PC-3 (cell line): ENCODE results near the gene ZNF541. TPM values are rescaled to one million over a fixed set of nuclear protein-coding genes. Genes with fewer than 3 reads are reported as not detected.

Source experiments
- ATAC-seq: fragments of 200-7000 bp; cut with Tn5 transposase; 2 replicates; pipeline ENCODE4 v1.9.1; 2020; ENCODE audit warnings: mild to moderate bottlenecking, moderate library complexity
- BruUV-seq: library from RNA; stranded (reverse); fragments of 400-500 nt; replicated peaks from 2 replicates; lab custom pipeline; 2021; lab: Mats Ljungman, UMichigan
- CTCF ChIA-PET: fragments of 300-600 bp; sonication (Branson Sonifier 250); formaldehyde crosslinking; loops from one replicate; lab custom pipeline; 2022; ENCODE audit warnings: antibody characterized with exemption; lab: Charles Lee
- POLR2A ChIA-PET: fragments of 300-600 bp; sonication (Branson Sonifier 250); formaldehyde crosslinking; loops from one replicate; lab custom pipeline; 2022; ENCODE audit warnings: antibody characterized with exemption; ENCODE audit not compliant: unreplicated experiment; lab: Charles Lee
- DNase-seq: peaks from one replicate; pipeline ENCODE4 v3.0.0-alpha.2; 2015
- H2AFZ ChIP-seq: fragments of 300-600 bp; sonication (generic); 2 replicates; pipeline ENCODE4 v1.6.0; 2016; ENCODE audit warnings: antibody characterized with exemption, low read length
- H3F3A ChIP-seq: fragments of 300-600 bp; sonication (generic); one replicate; pipeline ENCODE4 v1.6.0; 2017; ENCODE audit warnings: antibody characterized with exemption, low read length, control low read depth, mild to moderate bottlenecking; ENCODE audit not compliant: unreplicated experiment
- H3K27ac ChIP-seq: fragments of 300-600 bp; sonication (generic); 2 replicates; pipeline ENCODE4 v1.5.1; 2016; ENCODE audit warnings: mild to moderate bottlenecking, low read length
- H3K27me3 ChIP-seq: fragments of 300-600 bp; sonication (generic); 2 replicates; pipeline ENCODE4 v1.6.1; 2016; ENCODE audit warnings: low read length, mixed read lengths
- H3K36me3 ChIP-seq: fragments of 300-600 bp; sonication (generic); 2 replicates; pipeline ENCODE4 v1.6.1; 2016; ENCODE audit warnings: low read depth, mixed run types, low read length, mixed read lengths
- H3K4me1 ChIP-seq: fragments of 300-600 bp; sonication (generic); 2 replicates; pipeline ENCODE4 v1.5.1; 2016; ENCODE audit warnings: low read length; ENCODE audit not compliant: insufficient read depth
- H3K4me2 ChIP-seq: fragments of 300-600 bp; sonication (generic); 2 replicates; pipeline ENCODE4 v1.6.0; 2016; ENCODE audit warnings: low read length
- H3K4me3 ChIP-seq: fragments of 300-600 bp; sonication (generic); 2 replicates; pipeline ENCODE4 v1.5.1; 2016; ENCODE audit warnings: mild to moderate bottlenecking, low read length, mixed read lengths
- H3K79me2 ChIP-seq: fragments of 300-600 bp; sonication (generic); 2 replicates; pipeline ENCODE4 v1.6.1; 2017; ENCODE audit warnings: low read length, mixed read lengths
- H3K9ac ChIP-seq: fragments of 300-600 bp; sonication (generic); 2 replicates; pipeline ENCODE4 v1.6.0; 2016; ENCODE audit warnings: mild to moderate bottlenecking, low read length
- H3K9me2 ChIP-seq: fragments of 300-600 bp; sonication (generic); replicated peaks from 2 replicates; pipeline ENCODE4 v1.6.1; 2016; ENCODE audit warnings: mixed run types, low read length, mixed read lengths
- H3K9me3 ChIP-seq: fragments of 300-600 bp; sonication (generic); 2 replicates; pipeline ENCODE4 v1.6.1; 2016; ENCODE audit warnings: low read length, mixed read lengths
- H4K20me1 ChIP-seq: fragments of 300-600 bp; sonication (generic); 2 replicates; pipeline ENCODE4 v1.6.1; 2016; ENCODE audit warnings: low read length, mixed read lengths
- CTCF ChIP-seq: fragments of 300-600 bp; sonication (generic); conservative IDR thresholded peaks from 2 replicates; pipeline ENCODE4 v1.5.1; 2017; ENCODE audit warnings: antibody characterized with exemption, low read depth, mild to moderate bottlenecking, low read length
- EZH2 ChIP-seq: fragments of 300-600 bp; sonication (generic); IDR thresholded peaks from one replicate; pipeline ENCODE4 v1.6.1; 2017; ENCODE audit warnings: antibody characterized with exemption, mild to moderate bottlenecking, low read length; ENCODE audit not compliant: unreplicated experiment
- EZH2phosphoT487 ChIP-seq: fragments of 300-600 bp; sonication (generic); IDR thresholded peaks from 2 replicates; pipeline ENCODE4 v1.6.1; 2018; ENCODE audit warnings: mild to moderate bottlenecking, antibody characterized with exemption, low read length, borderline replicate concordance
- intact Hi-C: fragments of 100-400 bp; cut with micrococcal nuclease; formaldehyde crosslinking; loops from 2 replicates; pipeline ENCODE4 v1.9.0; 2023
- total RNA-seq: library from RNA; depleted of rRNA; stranded (reverse); fragments of >200 nt; gene quantifications from 2 replicates; pipeline ENCODE4 v1.2.3, GENCODE V29; 2014

The ZNF541 gene
- total RNA-seq, 1 experiment from 2014 or later = not detected

DNA sequence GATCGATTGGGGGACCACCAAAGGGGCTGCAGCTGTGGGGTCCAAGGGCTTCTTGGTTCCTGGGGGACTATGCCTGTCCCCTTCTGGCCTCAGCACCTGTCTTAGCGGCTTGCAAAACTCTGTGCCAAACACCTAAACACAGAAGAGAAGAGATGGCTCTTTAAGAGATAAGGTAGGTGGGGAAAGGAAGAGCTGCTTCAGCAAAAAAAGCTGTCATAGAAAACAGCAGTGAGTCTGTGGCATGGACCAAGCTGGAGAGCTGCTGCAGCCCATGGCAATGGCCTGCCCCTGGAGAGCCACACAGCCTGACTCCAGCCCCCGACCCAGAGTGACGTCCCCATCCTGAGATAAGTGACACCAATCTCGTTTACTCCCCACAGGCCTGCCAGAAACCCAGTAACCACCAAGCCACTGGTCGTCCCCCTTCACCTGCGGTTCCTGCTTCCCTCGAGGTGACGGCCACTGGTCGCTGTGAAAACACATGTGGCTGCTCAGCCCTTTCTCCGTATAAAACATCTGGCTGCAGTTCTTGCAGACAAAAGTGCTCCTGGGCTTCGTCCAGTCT is 33.1 kb downstream of the ZNF541 start:
- Histone ChIP-seq H3K27ac (no peak overlapping the region), H3K4me2 (no peak overlapping the region), H3K9me3 (no peaks in the 10 kb centered on the region), H3K9me2 (no peaks in the 10 kb centered on the region), H4K20me1 (no peaks in the 10 kb centered on the region), H3K27me3 (no peaks in the 10 kb centered on the region), H3K4me1 (no peaks in the 10 kb centered on the region), H2AFZ (no peak overlapping the region), H3K36me3 (no peaks in the 10 kb centered on the region), H3K79me2 (no peaks in the 10 kb centered on the region), H3F3A (no peaks in the 10 kb centered on the region), H3K4me3 (no peak overlapping the region), H3K9ac (no peak overlapping the region)
- ChIA-PET POLR2A (no interaction called here), CTCF (no interaction called here)
- intact Hi-C loops = loop anchor here (10.0 kb wide), 1 partner anchor 65 kb away; the partner anchor contains the start of gene BICRA
- ATAC-seq (no peak), DNase-seq (no peak)
- no TSS peak for BruUV-seq
- TF ChIP-seq EZH2phosphoT487 = no peak
- no peak for TF ChIP-seq EZH2
- TF ChIP-seq CTCF = no peak

GRCh38 chr19:47538812-47539211 is 34.1 kb downstream of the ZNF541 start:
- ChIA-PET CTCF (no interaction called here), POLR2A (no interaction called here)
- H3K9ac ChIP-seq = no peak overlapping the region
- H3K9me2 ChIP-seq = no peaks in the 10 kb centered on the region
- H3K4me2 ChIP-seq = no peak overlapping the region
- DNase-seq = no peak
- intact Hi-C loops = no loop called here
- no peaks in the 10 kb centered on the region for H3K27me3 ChIP-seq
- no peak for TF ChIP-seq EZH2
- TF ChIP-seq CTCF = no peak
- TF ChIP-seq EZH2phosphoT487 = no peak
- no peaks in the 10 kb centered on the region for H3F3A ChIP-seq
- no TSS peak for BruUV-seq
- no peak for ATAC-seq
- H3K9me3 ChIP-seq = no peaks in the 10 kb centered on the region
- H4K20me1 ChIP-seq = no peaks in the 10 kb centered on the region
- H3K36me3 ChIP-seq = no peaks in the 10 kb centered on the region
- no peaks in the 10 kb centered on the region for H3K79me2 ChIP-seq
- no peak overlapping the region for H3K27ac ChIP-seq
- no peak overlapping the region for H2AFZ ChIP-seq
- no peaks in the 10 kb centered on the region for H3K4me1 ChIP-seq
- no peak overlapping the region for H3K4me3 ChIP-seq

GRCh38 chr19:47537493-47537892 is 35.5 kb downstream of the ZNF541 start:
- Histone ChIP-seq H3K9ac (no peak overlapping the region), H3K4me1 (no peaks in the 10 kb centered on the region), H3K9me3 (no peaks in the 10 kb centered on the region), H4K20me1 (no peaks in the 10 kb centered on the region), H3K27me3 (no peaks in the 10 kb centered on the region), H3K4me3 (no peak overlapping the region), H3K79me2 (no peaks in the 10 kb centered on the region), H3K4me2 (no peak overlapping the region), H3K9me2 (no peaks in the 10 kb centered on the region), H3K36me3 (no peaks in the 10 kb centered on the region), H3F3A (no peaks in the 10 kb centered on the region), H2AFZ (no peak overlapping the region), H3K27ac (no peak overlapping the region)
- intact Hi-C loops = no loop called here
- DNase-seq (no peak), ATAC-seq (no peak)
- BruUV-seq = no TSS peak
- POLR2A ChIA-PET = no interaction called here
- CTCF ChIA-PET = no interaction called here
- TF ChIP-seq EZH2 (no peak), EZH2phosphoT487 (no peak), CTCF (no peak)
